Ascending aorta (tissue), 2 donors: ENCODE measurements around the gene SF1. TPM values are rescaled to one million over a fixed set of nuclear protein-coding genes. Genes with fewer than 3 reads are reported as not detected.
A peak's percentile ranks its signal among the peaks of the same experiment; 100 is the strongest.

Experiments
- DNase-seq, 2 donors: peaks; one replicate each; pipeline ENCODE4 v3.0.0-alpha.2; 2019; ENCODE audit warnings: low spot score in 2 of 2
- H3K27ac ChIP-seq, 2 donors: fragments of 200-600 bp; sonication (generic); one replicate each; pipeline ENCODE4 v1.5.1; 2016 to 2017; ENCODE audit warnings: mild to moderate bottlenecking in 1 of 2
- H3K27me3 ChIP-seq: fragments of 200-600 bp; sonication (generic); one replicate; pipeline ENCODE4 v1.5.1; 2017
- H3K36me3 ChIP-seq, 2 donors: fragments of 200-600 bp; sonication (generic); one replicate each; pipeline ENCODE4 v1.5.1; 2016
- H3K4me1 ChIP-seq, 2 donors: fragments of 200-600 bp; sonication (generic); one replicate each; pipeline ENCODE4 v1.5.1; 2016 to 2017; ENCODE audit warnings: mild to moderate bottlenecking in 1 of 2
- H3K4me3 ChIP-seq, 2 donors: fragments of 200-600 bp; sonication (generic); one replicate each; pipeline ENCODE4 v1.5.1; 2016 to 2017; ENCODE audit warnings: mild to moderate bottlenecking in 1 of 2
- H3K9me3 ChIP-seq, 2 donors: fragments of 200-600 bp; sonication (generic); one replicate each; pipeline ENCODE4 v1.5.1; 2016
- intact Hi-C: fragments of 100-400 bp; cut with DNase I; formaldehyde crosslinking; loops from one replicate; pipeline ENCODE4 v1.15.1; 2023
- total RNA-seq: library from RNA; depleted of rRNA; stranded (reverse); fragments of >200 nt; gene quantifications from one replicate; pipeline ENCODE4 v1.1.0, GENCODE V29; 2016
- TF ChIP-seq, protein P1 (sequence below), 3 experiments: fragments of 200-600 bp in 2 of 3; fragments of 450-650 bp in 1 of 3; sonication (generic) in 2 of 3; IDR thresholded peaks; one replicate each; pipeline ENCODE4 v1.5.1; 2016 to 2019; ENCODE audit warnings: antibody characterized with exemption in 3 of 3, mild to moderate bottlenecking in 1 of 3, moderate library complexity in 1 of 3

The SF1 gene
- total RNA-seq, 1 donor from 2014 or later, result 332 TPM

DNA sequence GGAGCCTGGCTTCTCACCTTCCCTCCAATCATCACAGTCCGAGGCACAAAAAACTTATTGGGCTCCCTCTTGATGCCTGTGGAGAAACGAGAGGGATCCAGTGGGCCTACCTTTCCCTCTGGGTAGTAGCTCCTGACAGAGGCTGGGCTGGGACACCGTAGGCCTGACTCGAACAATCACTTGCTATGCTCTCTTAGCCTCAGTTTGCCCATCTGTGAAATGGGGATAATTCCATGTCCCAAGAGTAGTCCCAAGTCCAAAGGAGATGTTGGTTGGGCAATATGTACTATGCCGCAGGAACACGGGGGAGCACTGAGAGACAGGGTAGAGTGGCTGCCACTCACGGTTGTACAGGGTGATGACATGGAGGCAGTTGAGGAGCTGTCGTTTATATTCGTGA lies 26.8 kb downstream of the SF1 start:
- Histone ChIP-seq H3K36me3 (peaks cover 15 to 22% of the 10 kb centered on the region in 2 donors), H3K27me3 (no peaks in the 10 kb centered on the region), H3K27ac (no peak overlapping the region), H3K4me1 (no peaks in the 10 kb centered on the region), H3K4me3 (no peak overlapping the region), H3K9me3 (no peaks in the 10 kb centered on the region)
- TF ChIP-seq, protein P1, sequence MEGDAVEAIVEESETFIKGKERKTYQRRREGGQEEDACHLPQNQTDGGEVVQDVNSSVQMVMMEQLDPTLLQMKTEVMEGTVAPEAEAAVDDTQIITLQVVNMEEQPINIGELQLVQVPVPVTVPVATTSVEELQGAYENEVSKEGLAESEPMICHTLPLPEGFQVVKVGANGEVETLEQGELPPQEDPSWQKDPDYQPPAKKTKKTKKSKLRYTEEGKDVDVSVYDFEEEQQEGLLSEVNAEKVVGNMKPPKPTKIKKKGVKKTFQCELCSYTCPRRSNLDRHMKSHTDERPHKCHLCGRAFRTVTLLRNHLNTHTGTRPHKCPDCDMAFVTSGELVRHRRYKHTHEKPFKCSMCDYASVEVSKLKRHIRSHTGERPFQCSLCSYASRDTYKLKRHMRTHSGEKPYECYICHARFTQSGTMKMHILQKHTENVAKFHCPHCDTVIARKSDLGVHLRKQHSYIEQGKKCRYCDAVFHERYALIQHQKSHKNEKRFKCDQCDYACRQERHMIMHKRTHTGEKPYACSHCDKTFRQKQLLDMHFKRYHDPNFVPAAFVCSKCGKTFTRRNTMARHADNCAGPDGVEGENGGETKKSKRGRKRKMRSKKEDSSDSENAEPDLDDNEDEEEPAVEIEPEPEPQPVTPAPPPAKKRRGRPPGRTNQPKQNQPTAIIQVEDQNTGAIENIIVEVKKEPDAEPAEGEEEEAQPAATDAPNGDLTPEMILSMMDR (IDR thresholded peaks at IDR 0.05), result no peak
- no peak for DNase-seq
- intact Hi-C loops, result no loop called here

DNA sequence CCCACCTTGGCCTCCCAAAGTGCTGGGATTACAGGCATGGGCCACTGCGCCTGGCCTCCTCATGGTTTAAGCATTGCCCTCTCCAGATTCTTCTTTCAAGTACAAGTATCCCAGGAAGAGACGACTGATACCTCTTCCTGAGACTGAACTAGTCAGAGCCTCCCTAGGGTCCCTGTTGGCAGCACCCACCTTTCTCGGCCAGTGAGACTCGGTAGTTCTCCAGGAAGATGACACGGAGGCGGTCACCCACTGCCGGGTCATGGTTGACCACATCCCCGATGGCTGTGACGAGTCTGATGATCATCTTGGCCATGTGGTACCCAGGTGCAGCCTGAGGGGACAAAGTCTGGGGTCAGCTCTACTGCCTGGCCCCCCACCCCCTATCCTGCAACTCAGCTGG lies 27.2 kb downstream of the SF1 start:
- H3K4me3 ChIP-seq, result no peak overlapping the region
- TF ChIP-seq, protein P1 (IDR thresholded peaks at IDR 0.05), result no peak
- H3K27me3 ChIP-seq, result no peaks in the 10 kb centered on the region
- peaks cover 15 to 22% of the 10 kb centered on the region in 2 donors for H3K36me3 ChIP-seq
- DNase-seq, result no peak
- no peak overlapping the region for H3K27ac ChIP-seq
- H3K4me1 ChIP-seq, result no peaks in the 10 kb centered on the region
- intact Hi-C loops, result no loop called here
- no peaks in the 10 kb centered on the region for H3K9me3 ChIP-seq

DNA sequence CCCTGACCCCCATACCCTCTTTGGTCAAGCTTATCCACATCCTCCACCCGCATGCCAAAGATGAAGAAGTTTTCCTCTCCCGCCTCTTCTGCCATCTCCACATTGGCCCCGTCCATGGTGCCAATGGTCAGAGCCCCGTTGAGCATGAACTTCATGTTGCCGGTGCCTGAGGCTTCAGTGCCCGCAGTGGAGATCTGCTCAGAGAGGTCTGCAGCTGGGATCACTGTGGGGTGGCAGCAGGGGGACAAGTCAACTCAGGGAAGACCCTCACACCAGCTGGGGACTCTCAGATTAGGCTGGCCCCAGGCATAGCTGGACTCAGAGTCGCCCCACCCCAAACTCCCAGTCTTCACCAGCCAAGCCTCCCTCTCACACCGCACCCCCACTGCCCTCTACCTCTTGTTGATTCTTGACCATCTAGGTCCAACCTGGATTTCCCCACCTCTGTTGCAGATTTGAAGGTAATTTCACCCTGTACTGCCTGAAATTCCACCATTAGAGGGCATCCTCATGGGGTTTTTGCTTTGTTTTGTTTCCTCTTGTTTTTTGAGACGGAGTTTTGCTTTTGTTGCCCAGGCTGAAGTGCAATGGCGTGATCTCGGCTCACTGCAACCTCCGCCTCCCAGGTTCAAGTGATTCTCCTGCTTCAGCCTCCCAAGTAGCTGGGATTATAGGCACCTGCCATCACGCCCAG lies 27.8 kb downstream of the SF1 start:
- TF ChIP-seq, protein P1 (IDR thresholded peaks at IDR 0.05), result no peak
- H3K36me3 ChIP-seq, result peaks cover 15 to 22% of the 10 kb centered on the region in 2 donors
- no peaks in the 10 kb centered on the region for H3K9me3 ChIP-seq
- no peaks in the 10 kb centered on the region for H3K4me1 ChIP-seq
- no peak for DNase-seq
- no peak overlapping the region for H3K27ac ChIP-seq
- no peaks in the 10 kb centered on the region for H3K27me3 ChIP-seq
- intact Hi-C loops, result no loop called here
- no peak overlapping the region for H3K4me3 ChIP-seq

DNA sequence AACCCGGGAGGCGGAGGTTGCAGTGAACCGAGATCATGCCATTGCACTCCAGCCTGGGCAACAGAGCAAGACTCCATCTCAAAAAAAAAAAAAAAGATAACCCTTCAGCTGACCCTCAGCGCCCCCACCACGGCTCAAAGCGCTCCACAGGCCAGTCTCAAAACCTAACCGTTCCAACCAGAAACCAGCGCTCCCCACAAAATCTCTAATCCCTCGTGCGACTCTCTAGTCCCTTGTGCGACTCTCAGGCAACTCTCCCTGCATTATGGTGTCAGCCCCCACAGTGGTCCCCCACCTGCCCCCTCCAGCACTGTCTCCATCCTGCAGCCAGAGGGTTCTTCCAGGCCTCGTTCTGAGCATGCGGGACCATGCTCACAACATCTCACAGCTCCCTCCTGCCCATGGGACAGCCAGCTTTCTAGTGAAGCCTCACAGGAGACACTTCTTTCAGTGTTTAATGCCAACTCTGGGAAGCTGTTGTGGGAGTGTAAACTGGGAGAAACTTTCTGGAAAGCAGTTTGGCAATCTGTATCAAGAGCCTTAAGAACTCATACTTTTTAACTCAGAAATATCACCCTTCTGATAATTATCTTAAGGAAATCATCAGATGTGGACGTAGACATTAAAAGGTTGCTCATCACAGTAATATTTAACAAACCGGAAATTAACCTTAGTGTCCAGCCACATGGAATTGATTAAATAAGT lies 30.2 kb downstream of the SF1 start:
- intact Hi-C loops, result no loop called here
- Histone ChIP-seq H3K9me3 (no peaks in the 10 kb centered on the region), H3K4me3 (no peak overlapping the region), H3K27me3 (no peaks in the 10 kb centered on the region), H3K27ac (peak overlapping the region; percentile 98), H3K4me1 (peaks cover 0 to 4% of the 10 kb centered on the region in 2 donors), H3K36me3 (peaks cover 15 to 21% of the 10 kb centered on the region in 2 donors)
- TF ChIP-seq, protein P1 (IDR thresholded peaks at IDR 0.05), result no peak
- no peak for DNase-seq

DNA sequence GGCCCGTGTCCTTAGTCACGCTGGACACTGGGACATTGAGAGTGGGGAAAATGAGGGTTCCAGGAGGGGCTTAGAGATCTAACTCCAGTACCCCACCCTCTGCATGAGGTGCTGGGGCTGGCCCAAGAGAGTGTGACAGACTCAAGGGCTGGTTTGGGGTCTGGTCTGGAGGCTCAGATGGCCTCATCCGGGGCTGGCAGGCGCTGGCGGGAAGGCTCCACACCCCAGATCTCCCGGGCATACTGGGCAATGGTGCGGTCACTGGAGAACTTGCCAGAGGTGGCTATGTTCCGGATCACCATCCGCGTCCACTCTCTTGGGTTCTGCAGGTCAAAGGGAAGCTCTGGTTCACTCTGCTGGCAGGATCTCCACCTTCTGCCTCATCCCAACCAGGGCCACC lies 31.9 kb downstream of the SF1 start:
- Histone ChIP-seq H3K27me3 (no peaks in the 10 kb centered on the region), H3K4me3 (peak overlapping the region in 1 of 2 donors; percentile 89)
- TF ChIP-seq, protein P1 (IDR thresholded peaks at IDR 0.05), result no peak

More for the DNA sequence above, 31.9 kb downstream of the SF1 start:
- DNase-seq, result no peak
- Histone ChIP-seq H3K9me3 (no peaks in the 10 kb centered on the region), H3K36me3 (peaks cover 4 to 11% of the 10 kb centered on the region in 2 donors), H3K4me1 (peaks cover 4 to 11% of the 10 kb centered on the region in 2 donors), H3K27ac (peak overlapping the region; percentile 98)
- intact Hi-C loops, result loop anchor here (1.0 kb wide), 1 partner anchor 32 kb away; the partner anchor contains the start of gene SF1
